NCI-H2107 (cell line): ENCODE results near the gene ID1.

Experiments
- DNase-seq: peaks from one replicate; lab custom pipeline; 2025; lab: John Stamatoyannopoulos, UW

ID1 gene

GRCh38 chr20:31605031-31605901, at the start of gene ID1:
TSS of gene ID1 (plus strand) at chr20:31605289. CDS start at chr20:31605388, 99 bp downstream.
- peak; percentile 89 for DNase-seq

GRCh38 chr20:31559704-31560093, 45.4 kb upstream of the ID1 start:
- DNase-seq = no peak

- no peak for DNase-seq
Measured at GRCh38 chr20:31560094-31560745, 44.9 kb upstream of the ID1 start.

- no peak for DNase-seq
Measured at GRCh38 chr20:31560746-31561598, 44.1 kb upstream of the ID1 start.

- DNase-seq = no peak
Measured at GRCh38 chr20:31562241-31562640, 42.8 kb upstream of the ID1 start.

GRCh38 chr20:31564284-31564683, 40.8 kb upstream of the ID1 start:
- no peak for DNase-seq

- no peak for DNase-seq
Measured at GRCh38 chr20:31565699-31566318, 39.3 kb upstream of the ID1 start.

GRCh38 chr20:31566319-31566657, 38.8 kb upstream of the ID1 start:
- DNase-seq = no peak

- DNase-seq = peak; percentile 59
Measured at GRCh38 chr20:31566658-31567379, 38.3 kb upstream of the ID1 start.

- DNase-seq = no peak
Measured at GRCh38 chr20:31567380-31567720, 37.7 kb upstream of the ID1 start.

- DNase-seq = no peak
Measured at GRCh38 chr20:31568041-31568731, 36.9 kb upstream of the ID1 start.

- DNase-seq = no peak
Measured at GRCh38 chr20:31568773-31569162, 36.3 kb upstream of the ID1 start.

GRCh38 chr20:31569163-31570020, 35.7 kb upstream of the ID1 start:
- no peak for DNase-seq

GRCh38 chr20:31570021-31570463, 35.0 kb upstream of the ID1 start:
- no peak for DNase-seq

- no peak for DNase-seq
Measured at GRCh38 chr20:31570735-31571617, 34.1 kb upstream of the ID1 start.

- DNase-seq = no peak
Measured at GRCh38 chr20:31572042-31572700, 32.9 kb upstream of the ID1 start.

GRCh38 chr20:31572701-31573554, 32.2 kb upstream of the ID1 start:
- peak; percentile 93 for DNase-seq
